ENCODE measurements around the gene CTTNBP2.

DNA sequence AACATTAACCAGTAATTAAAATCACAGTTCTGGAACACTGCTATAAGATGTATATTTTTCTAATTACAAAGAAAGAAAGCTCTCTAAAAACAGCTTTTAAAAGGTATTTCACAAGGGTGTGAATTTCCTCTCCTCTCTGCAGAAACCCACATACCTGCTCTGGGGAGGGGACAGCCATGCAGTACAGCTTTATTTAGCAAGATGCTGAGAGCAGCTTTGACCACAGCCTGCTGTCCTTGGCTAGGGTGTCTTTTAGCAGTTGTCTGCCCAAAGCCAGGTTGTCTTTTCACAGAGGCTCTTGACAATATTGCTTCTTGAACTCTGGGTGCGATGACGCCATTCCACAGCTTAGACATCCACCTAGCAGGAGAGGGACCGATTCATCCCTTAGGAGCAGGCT is 148.3 kb downstream of the CTTNBP2 start:
- TF ChIP-seq CTCF (IDR thresholded peaks at IDR 0.05; ENCODE audit: insufficient read depth, low read length, poor library complexity, severe bottlenecking) (no peak), EZH2phosphoT487 (conservative IDR thresholded peaks at IDR 0.05; ENCODE audit: low read length) (no peak)
